Smooth muscle cell (in vitro differentiated cells): Measurements from ENCODE around the gene KNL1. TPM values are rescaled to one million over a fixed set of nuclear protein-coding genes. Genes with fewer than 3 reads are reported as not detected.
A peak's percentile ranks its signal among the peaks of the same experiment; 100 is the strongest.

ENCODE experiments used
- DNase-seq: peaks from one replicate; lab custom pipeline; 2025; ENCODE audit not compliant: unreplicated experiment; lab: John Stamatoyannopoulos, UW
- H2AFZ ChIP-seq: fragments of 200-600 bp; sonication (generic); 2 replicates; pipeline ENCODE4 v1.6.0; 2016; ENCODE audit warnings: antibody characterized with exemption, low read depth, mild to moderate bottlenecking
- H3F3A ChIP-seq: fragments of 200-600 bp; sonication (generic); 2 replicates; pipeline ENCODE4 v1.6.0; 2017; ENCODE audit warnings: antibody characterized with exemption, low read depth
- H3K27ac ChIP-seq: fragments of 200-600 bp; sonication (generic); 2 replicates; pipeline ENCODE4 v1.5.1; 2016; ENCODE audit warnings: low read depth, mild to moderate bottlenecking
- H3K27me3 ChIP-seq: fragments of 200-600 bp; sonication (generic); 2 replicates; pipeline ENCODE4 v1.6.1; 2016; ENCODE audit warnings: low read depth, mild to moderate bottlenecking
- H3K36me3 ChIP-seq: fragments of 200-600 bp; sonication (generic); 2 replicates; pipeline ENCODE4 v1.5.1; 2016; ENCODE audit warnings: low read depth
- H3K4me1 ChIP-seq: fragments of 200-600 bp; sonication (generic); 2 replicates; pipeline ENCODE4 v1.5.1; 2016; ENCODE audit warnings: low read depth
- H3K4me2 ChIP-seq: fragments of 200-600 bp; sonication (generic); 2 replicates; pipeline ENCODE4 v1.6.0; 2016; ENCODE audit warnings: mild to moderate bottlenecking
- H3K4me3 ChIP-seq: fragments of 200-600 bp; sonication (generic); 2 replicates; pipeline ENCODE4 v1.5.1; 2016; ENCODE audit warnings: mild to moderate bottlenecking
- H3K79me2 ChIP-seq: fragments of 200-600 bp; sonication (generic); 2 replicates; pipeline ENCODE4 v1.6.0; 2016; ENCODE audit warnings: low read depth, mild to moderate bottlenecking
- H3K9ac ChIP-seq: fragments of 200-600 bp; sonication (generic); 2 replicates; pipeline ENCODE4 v1.6.0; 2016; ENCODE audit warnings: low read depth
- H3K9me3 ChIP-seq: fragments of 200-600 bp; sonication (generic); replicated peaks from 2 replicates; pipeline ENCODE4 v1.5.1; 2016; ENCODE audit warnings: low read depth
- H4K20me1 ChIP-seq: fragments of 200-600 bp; sonication (generic); 2 replicates; pipeline ENCODE4 v1.6.0; 2016; ENCODE audit warnings: low read depth
- WGBS: methylation state at CpG from one replicate; pipeline ENCODE4 v1.1.7; 2016; ENCODE audit warnings: low lambda C conversion rate; 5-methylcytosine and 5-hydroxymethylcytosine counted together
- polyA plus RNA-seq: library from polyadenylated mRNA; unstranded; fragments of >200 nt; fragmentation: Nextera tagmentation; extraction: Ambion mirVana; gene quantifications from 2 replicates; pipeline ENCODE4 v1.2.1, GENCODE V29; 2016
- total RNA-seq: library from RNA; depleted of rRNA; stranded (reverse); fragments of >200 nt; gene quantifications from 2 replicates; pipeline ENCODE4 v1.2.3, GENCODE V29; 2014
- TF ChIP-seq, protein P1 (sequence below): fragments of 200-600 bp; sonication (generic); IDR thresholded peaks from 2 replicates; pipeline ENCODE4 v1.5.1; 2017; ENCODE audit warnings: borderline replicate concordance, mild to moderate bottlenecking, antibody characterized with exemption; ENCODE audit not compliant: insufficient read depth, poor library complexity, severe bottlenecking

Gene KNL1
- total and polyA plus RNA-seq, 2 experiments from 2014 or later, result 3.1 to 10.8 TPM

DNA sequence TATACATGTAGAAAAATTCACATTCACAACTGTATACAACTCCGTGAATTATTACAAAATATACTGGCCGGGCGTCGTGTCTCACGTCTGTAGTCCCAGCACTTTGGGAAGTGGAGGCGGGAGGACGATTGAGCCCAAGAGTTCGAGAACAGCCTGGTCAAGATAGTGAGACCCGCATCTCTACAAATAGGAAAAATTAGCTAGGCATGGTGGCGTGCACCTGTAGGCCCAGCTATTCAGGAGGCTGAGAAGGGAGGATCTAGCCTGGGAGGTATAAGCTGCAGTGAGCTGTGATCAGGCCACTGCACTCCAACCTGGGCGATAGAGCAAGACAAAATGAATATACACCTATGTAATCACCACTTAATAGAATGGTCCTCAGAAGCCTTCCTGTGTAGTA lies 102.2 kb downstream of the KNL1 start:
- peaks cover 19% of the 10 kb centered on the region for H3K79me2 ChIP-seq
- H3F3A ChIP-seq, result no peaks in the 10 kb centered on the region
- H2AFZ ChIP-seq, result peak overlapping the region; percentile 99
- H3K4me2 ChIP-seq, result peak overlapping the region; percentile 98
- no peaks in the 10 kb centered on the region for H3K36me3 ChIP-seq
- H3K4me3 ChIP-seq, result peak overlapping the region; percentile 88
- no peaks in the 10 kb centered on the region for H4K20me1 ChIP-seq
- no peak overlapping the region for H3K27ac ChIP-seq
- peaks cover 6% of the 10 kb centered on the region for H3K4me1 ChIP-seq
- no peaks in the 10 kb centered on the region for H3K9me3 ChIP-seq
- TF ChIP-seq, protein P1, sequence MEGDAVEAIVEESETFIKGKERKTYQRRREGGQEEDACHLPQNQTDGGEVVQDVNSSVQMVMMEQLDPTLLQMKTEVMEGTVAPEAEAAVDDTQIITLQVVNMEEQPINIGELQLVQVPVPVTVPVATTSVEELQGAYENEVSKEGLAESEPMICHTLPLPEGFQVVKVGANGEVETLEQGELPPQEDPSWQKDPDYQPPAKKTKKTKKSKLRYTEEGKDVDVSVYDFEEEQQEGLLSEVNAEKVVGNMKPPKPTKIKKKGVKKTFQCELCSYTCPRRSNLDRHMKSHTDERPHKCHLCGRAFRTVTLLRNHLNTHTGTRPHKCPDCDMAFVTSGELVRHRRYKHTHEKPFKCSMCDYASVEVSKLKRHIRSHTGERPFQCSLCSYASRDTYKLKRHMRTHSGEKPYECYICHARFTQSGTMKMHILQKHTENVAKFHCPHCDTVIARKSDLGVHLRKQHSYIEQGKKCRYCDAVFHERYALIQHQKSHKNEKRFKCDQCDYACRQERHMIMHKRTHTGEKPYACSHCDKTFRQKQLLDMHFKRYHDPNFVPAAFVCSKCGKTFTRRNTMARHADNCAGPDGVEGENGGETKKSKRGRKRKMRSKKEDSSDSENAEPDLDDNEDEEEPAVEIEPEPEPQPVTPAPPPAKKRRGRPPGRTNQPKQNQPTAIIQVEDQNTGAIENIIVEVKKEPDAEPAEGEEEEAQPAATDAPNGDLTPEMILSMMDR, result no peak
- 86% methylated on average over 11 of the region's 11 CpGs for WGBS
- peak overlapping the region; percentile 95 for H3K9ac ChIP-seq
- DNase-seq, result no peak
- no peaks in the 10 kb centered on the region for H3K27me3 ChIP-seq

- no peak overlapping the region for H3K4me3 ChIP-seq
- no peaks in the 10 kb centered on the region for H4K20me1 ChIP-seq
- no peaks in the 10 kb centered on the region for H3F3A ChIP-seq
- TF ChIP-seq, protein P1, result no peak
- H3K27me3 ChIP-seq, result no peaks in the 10 kb centered on the region
- no peaks in the 10 kb centered on the region for H3K36me3 ChIP-seq
- no peak overlapping the region for H3K27ac ChIP-seq
- H3K4me2 ChIP-seq, result no peak overlapping the region
- no peak for DNase-seq
- no peak overlapping the region for H2AFZ ChIP-seq
- peaks cover 6% of the 10 kb centered on the region for H3K4me1 ChIP-seq
- peaks cover 19% of the 10 kb centered on the region for H3K79me2 ChIP-seq
- 96% methylated on average over 7 of the region's 7 CpGs for WGBS
- H3K9ac ChIP-seq, result no peak overlapping the region
- H3K9me3 ChIP-seq, result no peaks in the 10 kb centered on the region
Observed at GRCh38 chr15:40697916-40698315, 103.9 kb downstream of the KNL1 start.

GRCh38 chr15:40702077-40702476 lies 108.0 kb downstream of the KNL1 start:
- no peak for DNase-seq
- Histone ChIP-seq H3K36me3 (no peaks in the 10 kb centered on the region), H4K20me1 (no peaks in the 10 kb centered on the region), H3K9ac (no peak overlapping the region), H3K4me1 (no peaks in the 10 kb centered on the region), H3K79me2 (no peaks in the 10 kb centered on the region), H3F3A (no peaks in the 10 kb centered on the region), H3K4me2 (no peak overlapping the region), H3K9me3 (no peaks in the 10 kb centered on the region), H3K27ac (no peak overlapping the region), H2AFZ (no peak overlapping the region), H3K4me3 (no peak overlapping the region), H3K27me3 (no peaks in the 10 kb centered on the region)
- TF ChIP-seq, protein P1, result no peak
- 97% methylated on average over 7 of the region's 7 CpGs for WGBS

DNA sequence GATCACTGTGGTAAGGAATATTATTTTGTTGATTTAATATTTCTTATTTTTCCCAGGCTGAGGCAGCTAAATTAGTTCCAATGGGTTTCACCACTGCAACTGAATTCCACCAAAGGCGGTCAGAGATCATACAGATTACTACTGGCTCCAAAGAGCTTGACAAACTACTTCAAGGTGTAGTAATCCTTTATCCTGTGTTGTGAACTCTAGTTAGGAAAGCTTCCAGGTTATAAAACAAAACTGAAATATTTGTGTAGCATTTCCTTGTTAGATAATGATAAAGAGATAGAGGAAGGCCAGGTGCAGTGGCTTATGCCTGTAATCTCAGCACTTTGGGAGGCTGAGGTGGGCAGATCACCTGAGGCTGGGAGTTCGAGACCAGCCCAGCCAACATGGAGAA lies 112.1 kb downstream of the KNL1 start:
- Histone ChIP-seq H3K4me3 (no peak overlapping the region), H3K9me3 (no peaks in the 10 kb centered on the region), H3K27me3 (no peaks in the 10 kb centered on the region), H4K20me1 (no peaks in the 10 kb centered on the region), H3F3A (no peaks in the 10 kb centered on the region), H3K36me3 (no peaks in the 10 kb centered on the region), H3K4me1 (no peaks in the 10 kb centered on the region), H3K79me2 (no peaks in the 10 kb centered on the region), H3K9ac (no peak overlapping the region), H3K27ac (no peak overlapping the region), H2AFZ (no peak overlapping the region), H3K4me2 (no peak overlapping the region)
- no peak for DNase-seq
- TF ChIP-seq, protein P1, result no peak
- WGBS, result 90% methylated on average over 2 of the region's 2 CpGs
